Mesothelial cell of epicardium (in vitro differentiated cells): ENCODE data around the gene COPG1. TPM values are rescaled to one million over a fixed set of nuclear protein-coding genes. Genes with fewer than 3 reads are reported as not detected.
A peak's percentile ranks its signal among the peaks of the same experiment; 100 is the strongest.

Experiments
- DNase-seq, 2 experiments: peaks; one replicate each; pipeline ENCODE4 v3.0.0; 2021; ENCODE audit warnings: low spot score in 2 of 2; ENCODE audit not compliant: unreplicated experiment in 2 of 2
- H3K27ac Mint-ChIP-seq: 2 replicates; pipeline ENCODE4 v1.8.0; 2021; ENCODE audit warnings: mixed read lengths
- H3K27me3 Mint-ChIP-seq: 2 replicates; pipeline ENCODE4 v1.8.0; 2021; ENCODE audit warnings: low read depth, mixed read lengths
- H3K36me3 Mint-ChIP-seq: 2 replicates; pipeline ENCODE4 v1.8.0; 2021; ENCODE audit warnings: mixed read lengths
- H3K4me1 Mint-ChIP-seq: 2 replicates; pipeline ENCODE4 v1.8.0; 2021; ENCODE audit warnings: mixed read lengths
- H3K4me3 Mint-ChIP-seq: 2 replicates; pipeline ENCODE4 v1.8.0; 2021; ENCODE audit warnings: mild to moderate bottlenecking, moderate library complexity, mixed read lengths
- H3K9me3 Mint-ChIP-seq: 2 replicates; pipeline ENCODE4 v1.8.0; 2021; ENCODE audit warnings: mixed read lengths
- total RNA-seq: library from RNA; stranded (reverse); gene quantifications from 3 replicates; pipeline ENCODE4 v1.2.1, GENCODE V29; 2021
- TF ChIP-seq, protein P1 (sequence below): fragments of 200-600 bp; sonication (generic); IDR thresholded peaks from one replicate; pipeline ENCODE4 v1.5.0; 2021; ENCODE audit warnings: antibody characterized with exemption; ENCODE audit not compliant: unreplicated experiment

The COPG1 gene, protein sequence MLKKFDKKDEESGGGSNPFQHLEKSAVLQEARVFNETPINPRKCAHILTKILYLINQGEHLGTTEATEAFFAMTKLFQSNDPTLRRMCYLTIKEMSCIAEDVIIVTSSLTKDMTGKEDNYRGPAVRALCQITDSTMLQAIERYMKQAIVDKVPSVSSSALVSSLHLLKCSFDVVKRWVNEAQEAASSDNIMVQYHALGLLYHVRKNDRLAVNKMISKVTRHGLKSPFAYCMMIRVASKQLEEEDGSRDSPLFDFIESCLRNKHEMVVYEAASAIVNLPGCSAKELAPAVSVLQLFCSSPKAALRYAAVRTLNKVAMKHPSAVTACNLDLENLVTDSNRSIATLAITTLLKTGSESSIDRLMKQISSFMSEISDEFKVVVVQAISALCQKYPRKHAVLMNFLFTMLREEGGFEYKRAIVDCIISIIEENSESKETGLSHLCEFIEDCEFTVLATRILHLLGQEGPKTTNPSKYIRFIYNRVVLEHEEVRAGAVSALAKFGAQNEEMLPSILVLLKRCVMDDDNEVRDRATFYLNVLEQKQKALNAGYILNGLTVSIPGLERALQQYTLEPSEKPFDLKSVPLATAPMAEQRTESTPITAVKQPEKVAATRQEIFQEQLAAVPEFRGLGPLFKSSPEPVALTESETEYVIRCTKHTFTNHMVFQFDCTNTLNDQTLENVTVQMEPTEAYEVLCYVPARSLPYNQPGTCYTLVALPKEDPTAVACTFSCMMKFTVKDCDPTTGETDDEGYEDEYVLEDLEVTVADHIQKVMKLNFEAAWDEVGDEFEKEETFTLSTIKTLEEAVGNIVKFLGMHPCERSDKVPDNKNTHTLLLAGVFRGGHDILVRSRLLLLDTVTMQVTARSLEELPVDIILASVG
- 172 to 176 TPM (median 173 TPM) in 3 replicates for total RNA-seq

DNA sequence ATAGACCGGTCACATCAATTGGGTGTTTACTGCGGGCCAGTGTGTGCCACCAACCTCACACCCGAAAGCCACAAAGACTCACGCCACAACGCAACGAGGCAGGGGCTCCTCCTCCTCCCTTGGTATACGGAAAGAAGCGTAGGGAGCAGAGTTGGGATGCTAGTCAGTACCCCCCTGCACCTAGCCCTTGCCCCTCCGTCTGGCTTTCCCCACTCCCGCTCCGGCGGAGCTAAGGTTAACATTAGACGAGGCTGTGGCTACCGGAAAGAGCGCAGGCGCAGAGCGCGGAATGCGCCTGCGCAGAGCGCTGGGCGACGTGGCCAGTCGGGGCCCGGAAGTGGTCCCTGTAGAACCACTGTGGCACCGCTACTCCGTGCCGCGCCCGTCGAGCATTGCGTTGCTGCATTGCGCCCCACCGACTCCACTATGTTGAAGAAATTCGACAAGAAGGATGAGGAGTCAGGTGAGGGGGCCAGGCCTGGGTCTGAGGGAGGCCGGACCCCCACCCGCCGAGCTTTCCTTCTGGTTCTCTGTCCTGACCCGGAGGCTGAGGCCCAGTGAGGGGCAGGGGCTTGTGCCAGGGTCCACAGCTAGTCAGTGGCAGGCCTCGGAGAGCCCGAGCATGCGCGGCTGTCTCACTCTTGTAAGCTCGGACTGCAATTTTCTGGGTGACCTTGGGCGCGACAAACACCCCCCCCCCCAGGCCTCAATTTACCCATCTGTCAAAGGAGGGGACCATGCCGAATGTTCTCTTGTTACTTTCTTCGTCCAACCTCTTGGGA is at the start of gene COPG1:
TSS of gene COPG1 (plus strand) at position 323 of the 782 bp plus-strand sequence. CDS start at position 427, 104 bp downstream.
- Mint-ChIP-seq H3K9me3 (no peaks in the 10 kb centered on the region), H3K27ac (peak within 1 kb of the TSS; percentile 98), H3K36me3 (peaks cover 16% of the 10 kb centered on the region), H3K27me3 (no peaks in the 10 kb centered on the region), H3K4me1 (peaks cover 28% of the 10 kb centered on the region), H3K4me3 (peak within 1 kb of the TSS; percentile 96)
- TF ChIP-seq, protein P1, sequence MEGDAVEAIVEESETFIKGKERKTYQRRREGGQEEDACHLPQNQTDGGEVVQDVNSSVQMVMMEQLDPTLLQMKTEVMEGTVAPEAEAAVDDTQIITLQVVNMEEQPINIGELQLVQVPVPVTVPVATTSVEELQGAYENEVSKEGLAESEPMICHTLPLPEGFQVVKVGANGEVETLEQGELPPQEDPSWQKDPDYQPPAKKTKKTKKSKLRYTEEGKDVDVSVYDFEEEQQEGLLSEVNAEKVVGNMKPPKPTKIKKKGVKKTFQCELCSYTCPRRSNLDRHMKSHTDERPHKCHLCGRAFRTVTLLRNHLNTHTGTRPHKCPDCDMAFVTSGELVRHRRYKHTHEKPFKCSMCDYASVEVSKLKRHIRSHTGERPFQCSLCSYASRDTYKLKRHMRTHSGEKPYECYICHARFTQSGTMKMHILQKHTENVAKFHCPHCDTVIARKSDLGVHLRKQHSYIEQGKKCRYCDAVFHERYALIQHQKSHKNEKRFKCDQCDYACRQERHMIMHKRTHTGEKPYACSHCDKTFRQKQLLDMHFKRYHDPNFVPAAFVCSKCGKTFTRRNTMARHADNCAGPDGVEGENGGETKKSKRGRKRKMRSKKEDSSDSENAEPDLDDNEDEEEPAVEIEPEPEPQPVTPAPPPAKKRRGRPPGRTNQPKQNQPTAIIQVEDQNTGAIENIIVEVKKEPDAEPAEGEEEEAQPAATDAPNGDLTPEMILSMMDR: no peak
- DNase-seq: peak; percentile 70 to 92

DNA sequence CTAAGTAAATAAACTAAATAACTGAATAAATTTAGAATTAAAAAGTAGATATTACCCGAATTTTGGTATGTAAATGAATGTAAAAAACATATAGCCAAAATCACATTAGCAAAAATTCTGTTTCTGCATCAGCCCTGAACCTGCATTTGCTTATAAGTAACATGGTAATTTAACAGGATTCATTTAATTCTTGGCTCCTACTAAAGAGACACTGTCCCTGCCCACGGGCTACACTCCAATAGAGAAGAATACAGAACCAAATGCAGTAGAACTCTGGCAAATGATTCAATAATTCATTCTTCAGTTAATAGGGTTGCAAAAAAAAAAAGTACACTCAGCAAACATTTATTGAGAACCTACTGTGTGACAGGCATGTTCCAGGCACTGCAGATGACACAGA is 44.9 kb upstream of the COPG1 start:
- H3K27ac Mint-ChIP-seq: no peak overlapping the region
- H3K27me3 Mint-ChIP-seq: no peaks in the 10 kb centered on the region
- DNase-seq: no peak
- H3K9me3 Mint-ChIP-seq: no peaks in the 10 kb centered on the region
- no peaks in the 10 kb centered on the region for H3K4me1 Mint-ChIP-seq
- TF ChIP-seq, protein P1: no peak
- H3K4me3 Mint-ChIP-seq: no peak overlapping the region
- peaks cover under 1% of the 10 kb centered on the region for H3K36me3 Mint-ChIP-seq

DNA sequence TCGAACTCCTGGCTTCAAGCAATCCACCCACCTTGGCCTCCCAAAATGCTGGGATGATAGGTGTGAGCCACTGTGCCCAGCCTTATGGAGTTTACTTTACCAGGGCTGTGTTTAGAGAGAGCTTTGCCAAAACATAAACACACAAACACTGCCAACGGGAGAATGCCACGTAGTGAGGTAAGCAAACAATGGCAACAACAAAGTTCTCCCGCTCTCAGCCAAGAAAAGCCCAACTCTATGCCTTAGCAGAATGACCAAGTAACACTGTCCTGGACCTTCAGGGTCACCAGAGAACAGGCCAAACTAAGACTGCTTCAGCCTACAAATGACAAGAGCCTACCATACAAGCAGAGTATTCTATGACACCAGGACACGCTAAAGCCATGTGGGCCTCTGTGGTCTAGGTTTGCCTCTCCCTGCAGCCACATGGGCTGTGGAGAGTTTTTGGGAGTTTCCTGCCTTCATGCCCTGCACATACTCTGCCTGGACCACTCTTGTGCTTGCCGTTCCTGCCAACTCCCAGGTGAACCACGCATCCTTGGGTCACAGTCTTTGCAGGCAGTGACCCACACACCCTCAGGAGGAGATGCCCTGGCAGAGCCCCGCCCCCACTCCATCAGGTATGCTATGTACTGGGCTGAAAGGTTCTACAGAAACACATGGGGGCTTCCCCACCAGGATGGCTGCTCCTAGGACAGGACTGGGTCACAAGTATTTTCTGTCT is 44.1 kb upstream of the COPG1 start:
- H3K4me3 Mint-ChIP-seq: no peak overlapping the region

GRCh38 chr3:129207479-129207878 is 41.9 kb upstream of the COPG1 start:
- H3K4me3 Mint-ChIP-seq: no peak overlapping the region
- no peak overlapping the region for H3K27ac Mint-ChIP-seq

More for the DNA sequence above, 44.1 kb upstream of the COPG1 start:
- Mint-ChIP-seq H3K27me3 (no peaks in the 10 kb centered on the region), H3K9me3 (no peaks in the 10 kb centered on the region), H3K4me1 (no peaks in the 10 kb centered on the region), H3K27ac (no peak overlapping the region), H3K36me3 (no peaks in the 10 kb centered on the region)
- no peak for DNase-seq
- TF ChIP-seq, protein P1: no peak

More at GRCh38 chr3:129207479-129207878, 41.9 kb upstream of the COPG1 start:
- DNase-seq: no peak
- H3K9me3 Mint-ChIP-seq: no peaks in the 10 kb centered on the region
- TF ChIP-seq, protein P1: no peak
- H3K36me3 Mint-ChIP-seq: no peaks in the 10 kb centered on the region
- no peaks in the 10 kb centered on the region for H3K27me3 Mint-ChIP-seq
- peaks cover 6% of the 10 kb centered on the region for H3K4me1 Mint-ChIP-seq
